GM15510 (cell line): ENCODE results near the gene MPRIP.

Experiments used
- POLR2A ChIP-seq: IDR thresholded peaks from 3 replicates; pipeline ENCODE4 v1.6.1; 2011; ENCODE audit warnings: borderline replicate concordance; ENCODE audit not compliant: insufficient read length; ENCODE audit errors: extremely low read depth

The MPRIP gene

GRCh38 chr17:17186551-17187505 lies 144.6 kb downstream of the MPRIP start:
- no peak for TF ChIP-seq POLR2A

DNA sequence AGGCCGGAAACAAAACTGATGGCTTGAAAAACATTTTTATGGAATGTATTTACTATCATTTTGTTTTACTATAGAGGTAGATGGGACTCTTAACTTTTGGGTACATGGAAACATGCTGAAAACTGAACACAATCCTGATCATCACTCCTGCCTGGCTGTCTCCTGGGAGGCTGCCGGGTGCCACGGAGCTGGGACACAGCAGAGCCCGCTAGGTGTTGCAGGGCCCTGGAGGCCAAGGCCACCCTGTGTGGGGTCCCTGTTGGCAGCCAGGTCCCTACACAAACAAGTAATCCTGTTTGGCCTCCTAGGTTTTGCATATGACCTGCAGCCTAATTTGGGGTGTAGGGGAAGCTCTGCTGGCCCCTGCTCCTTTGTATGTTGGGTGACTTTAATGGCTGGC lies 146.3 kb downstream of the MPRIP start:
- TF ChIP-seq POLR2A, result no peak

DNA sequence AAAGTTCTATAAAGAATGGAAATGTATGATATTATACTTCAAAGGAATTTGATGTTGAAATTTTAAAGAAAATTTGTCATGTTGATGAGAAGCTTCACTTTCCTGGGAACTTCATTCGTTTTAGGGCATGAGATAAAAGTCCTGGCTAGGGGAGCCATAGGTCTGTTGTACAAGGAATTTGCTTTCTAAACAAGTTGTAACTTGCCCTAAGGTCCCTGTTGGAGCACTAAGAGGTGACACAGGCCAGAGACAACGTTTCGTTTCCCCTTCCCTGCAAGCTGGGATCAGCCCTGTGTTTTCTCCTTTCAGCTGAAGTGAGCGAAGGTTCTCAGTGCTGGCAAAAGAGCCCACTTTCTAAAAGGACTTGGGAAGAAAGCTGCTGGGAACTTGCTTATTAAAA lies 147.3 kb downstream of the MPRIP start:
- no peak for TF ChIP-seq POLR2A

- TF ChIP-seq POLR2A, result no peak
These were observed 147.9 kb downstream of the MPRIP start for GRCh38 chr17:17190188-17190587.

GRCh38 chr17:17191346-17191792 lies 149.1 kb downstream of the MPRIP start:
- no peak for TF ChIP-seq POLR2A

DNA sequence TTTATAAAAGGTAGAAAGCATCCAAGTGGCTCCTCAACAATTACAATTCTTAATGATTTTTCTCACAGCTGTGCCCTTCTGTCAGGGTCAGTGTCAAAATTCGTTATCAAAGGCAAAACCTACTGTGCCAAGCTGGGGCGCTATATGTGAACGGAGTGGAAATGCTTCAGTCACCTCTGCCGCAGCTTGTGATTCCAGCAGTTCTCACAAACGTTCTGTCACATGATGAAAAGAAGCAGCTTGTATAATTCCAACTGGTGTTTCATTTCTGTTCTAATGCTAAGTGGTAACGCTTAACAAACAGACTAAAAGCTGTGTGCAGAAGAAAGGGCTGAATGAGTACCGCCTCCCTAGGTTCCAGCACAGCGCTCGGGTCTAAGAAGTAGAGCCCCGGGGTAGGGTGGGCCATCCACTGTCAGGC lies 149.7 kb downstream of the MPRIP start:
- no peak for TF ChIP-seq POLR2A

DNA sequence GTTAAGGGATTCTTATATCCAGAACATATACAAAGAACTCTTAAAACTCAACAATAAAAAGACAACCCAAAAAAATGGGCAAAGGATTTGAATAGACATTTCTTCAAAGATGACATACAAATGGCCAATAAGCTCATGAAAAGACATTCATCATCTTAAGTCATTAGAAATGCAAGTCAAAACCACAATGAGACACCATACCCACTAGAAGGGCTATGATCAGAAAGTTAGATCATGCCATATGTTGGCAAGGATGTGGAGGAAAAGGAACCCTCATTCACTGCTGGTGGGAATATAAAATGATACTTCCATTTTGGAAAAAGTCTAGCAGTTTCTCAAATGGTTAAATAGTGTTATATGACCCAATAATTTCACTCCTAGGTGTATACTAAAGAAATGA lies 154.5 kb downstream of the MPRIP start:
- no peak for TF ChIP-seq POLR2A

GRCh38 chr17:17198281-17198680 lies 156.0 kb downstream of the MPRIP start:
- TF ChIP-seq POLR2A, result no peak

GRCh38 chr17:17200311-17200710 lies 158.1 kb downstream of the MPRIP start:
- no peak for TF ChIP-seq POLR2A

DNA sequence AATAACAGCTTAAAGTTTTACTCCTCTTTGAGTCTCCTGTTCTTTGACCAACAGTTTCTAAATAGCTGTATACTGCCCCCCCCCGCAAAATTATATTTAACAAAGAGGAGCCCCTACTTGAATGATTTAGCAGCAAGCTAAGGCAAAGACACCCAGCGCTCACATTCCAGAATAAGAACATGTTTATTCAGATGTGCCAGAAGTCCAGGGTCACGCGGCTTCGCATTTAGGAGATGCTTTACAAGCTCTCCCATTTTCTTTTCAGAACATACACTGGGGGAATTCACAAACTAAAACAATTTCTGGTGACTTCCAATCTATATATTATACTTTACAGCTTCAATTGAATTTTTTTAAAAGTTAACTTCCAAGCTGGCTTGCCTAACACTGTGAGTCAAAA lies 158.6 kb downstream of the MPRIP start:
- TF ChIP-seq POLR2A, result no peak

DNA sequence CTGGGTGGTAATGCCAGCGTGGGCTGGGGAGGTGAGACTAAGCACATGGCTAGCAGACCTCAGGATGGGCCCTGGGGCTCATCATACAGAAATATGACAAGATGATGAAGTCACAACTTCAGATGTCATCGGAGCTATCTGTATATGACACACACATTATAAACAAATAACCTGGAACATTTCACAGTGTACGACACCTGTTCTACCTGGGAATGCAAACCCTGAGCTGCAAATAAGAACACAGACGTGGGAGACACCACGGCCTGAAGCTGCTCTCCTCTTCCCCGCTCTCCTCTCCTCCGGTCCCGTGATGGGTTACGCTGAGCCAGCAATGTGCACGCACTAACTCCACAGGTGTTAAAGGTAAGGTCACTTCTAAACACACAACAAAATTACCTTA lies 159.0 kb downstream of the MPRIP start:
- no peak for TF ChIP-seq POLR2A

DNA sequence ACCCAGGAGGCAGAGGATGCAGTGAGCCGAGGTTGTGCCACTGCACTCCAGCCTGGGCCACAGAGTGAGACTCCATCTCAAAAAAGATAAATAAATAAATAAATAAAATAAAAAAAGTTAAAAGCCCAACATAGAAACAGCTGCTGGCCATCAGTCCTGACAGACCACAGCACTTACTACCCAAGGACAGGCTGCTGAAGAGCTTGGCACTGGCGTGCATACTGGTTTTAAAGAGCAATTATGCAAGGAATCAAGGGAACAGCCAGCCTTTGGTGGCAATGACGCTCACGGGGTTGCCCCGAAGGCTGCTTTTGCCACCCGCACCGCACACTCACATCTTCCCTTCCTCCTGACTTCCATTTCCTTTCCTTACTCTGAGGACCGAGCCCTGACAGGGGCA lies 159.7 kb downstream of the MPRIP start:
- no peak for TF ChIP-seq POLR2A

GRCh38 chr17:17203173-17203730 lies 161.0 kb downstream of the MPRIP start:
- no peak for TF ChIP-seq POLR2A

DNA sequence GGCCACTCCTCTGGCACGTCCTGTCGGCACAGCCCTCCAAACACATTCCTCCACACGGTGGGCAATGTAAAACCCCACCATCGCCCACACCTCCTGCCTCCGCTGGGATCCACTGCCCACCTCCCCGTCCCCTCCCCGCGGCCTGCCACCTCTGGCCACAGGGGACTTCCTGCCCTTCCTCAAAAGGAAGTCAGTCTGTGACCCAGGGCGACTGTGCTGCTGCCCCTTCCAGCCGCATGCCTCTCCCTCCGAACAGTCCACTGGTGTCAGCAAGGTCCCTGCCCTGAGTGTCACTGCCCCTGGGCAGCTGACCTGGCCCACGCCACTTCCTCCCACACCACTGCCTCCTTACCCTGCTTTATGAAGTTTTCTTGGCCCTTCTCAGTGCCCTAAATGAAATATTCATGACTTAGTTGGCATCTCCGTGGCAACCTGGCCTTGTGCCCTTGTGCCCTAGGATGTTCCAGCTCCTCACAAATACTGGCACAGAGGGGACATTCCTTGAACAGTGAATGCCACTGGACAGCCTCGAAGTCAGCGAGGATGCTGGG lies 161.9 kb downstream of the MPRIP start:
- TF ChIP-seq POLR2A, result no peak

- TF ChIP-seq POLR2A, result no peak
These were observed 162.5 kb downstream of the MPRIP start for GRCh38 chr17:17204635-17205231.
